ENCODE measurements around the gene COL6A2. TPM values are rescaled to one million over a fixed set of nuclear protein-coding genes. Genes with fewer than 3 reads are reported as not detected.
"Not testable (repeated sequence)": the region's sequence is repeated elsewhere in the genome, so short reads cannot be mapped to it uniquely, and the experiment has no call there.

Gene COL6A2
- polyA plus RNA-seq, 3 donors, result 171 to 264 (median 225) TPM

- no peak for DNase-seq
These were observed 5.7 kb upstream of the COL6A2 start for GRCh38 chr21:46092026-46092764.

DNA sequence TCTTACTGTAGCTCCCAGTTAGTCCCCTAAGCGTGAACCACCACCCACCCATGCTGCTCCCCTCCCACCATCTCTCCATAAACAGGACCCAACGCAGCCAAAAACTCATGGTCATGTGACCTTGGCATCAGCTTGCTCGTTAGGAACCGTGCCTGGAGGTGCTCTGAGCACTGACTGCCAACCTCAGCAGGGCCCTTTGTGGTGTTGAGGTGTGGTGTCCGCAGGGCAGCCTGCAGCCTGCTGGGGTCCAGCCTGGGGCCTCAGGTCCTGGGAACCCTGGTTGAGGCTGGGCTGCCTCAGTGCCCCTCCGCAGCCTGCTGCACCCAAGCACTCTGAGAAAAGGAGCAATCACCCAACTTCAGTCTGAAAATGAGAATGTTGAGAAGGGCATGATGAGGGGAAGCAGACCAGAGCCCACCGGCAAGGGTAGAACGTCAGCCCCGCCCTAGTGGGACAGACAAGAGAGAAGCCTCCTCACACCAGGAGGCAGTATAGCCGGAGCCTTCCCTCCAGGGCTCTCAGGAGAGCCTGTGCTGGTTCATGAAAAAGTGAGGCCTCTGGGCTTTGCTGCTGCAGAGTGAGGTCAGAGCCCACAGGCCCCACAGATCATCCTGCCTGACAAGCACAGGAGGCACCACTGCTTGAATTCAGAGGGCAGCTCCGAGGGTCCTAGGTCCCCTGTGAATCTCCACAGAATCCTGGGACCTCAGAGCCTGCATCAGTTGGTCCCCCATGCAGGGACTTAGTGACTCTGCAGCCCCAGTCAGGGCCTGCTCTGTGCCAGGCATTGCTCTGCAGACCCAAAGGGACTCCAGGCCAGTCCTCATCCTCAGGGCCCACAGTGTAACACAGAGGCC lies 4.9 kb upstream of the COL6A2 start:
- DNase-seq, result no peak

- no peak for DNase-seq
These were observed 4.1 kb upstream of the COL6A2 start for GRCh38 chr21:46093668-46094400.

- DNase-seq, result no peak
These were observed 3.4 kb upstream of the COL6A2 start for GRCh38 chr21:46094401-46095082.

- DNase-seq, result no peak
These were observed 2.7 kb upstream of the COL6A2 start for GRCh38 chr21:46095083-46095719.

DNA sequence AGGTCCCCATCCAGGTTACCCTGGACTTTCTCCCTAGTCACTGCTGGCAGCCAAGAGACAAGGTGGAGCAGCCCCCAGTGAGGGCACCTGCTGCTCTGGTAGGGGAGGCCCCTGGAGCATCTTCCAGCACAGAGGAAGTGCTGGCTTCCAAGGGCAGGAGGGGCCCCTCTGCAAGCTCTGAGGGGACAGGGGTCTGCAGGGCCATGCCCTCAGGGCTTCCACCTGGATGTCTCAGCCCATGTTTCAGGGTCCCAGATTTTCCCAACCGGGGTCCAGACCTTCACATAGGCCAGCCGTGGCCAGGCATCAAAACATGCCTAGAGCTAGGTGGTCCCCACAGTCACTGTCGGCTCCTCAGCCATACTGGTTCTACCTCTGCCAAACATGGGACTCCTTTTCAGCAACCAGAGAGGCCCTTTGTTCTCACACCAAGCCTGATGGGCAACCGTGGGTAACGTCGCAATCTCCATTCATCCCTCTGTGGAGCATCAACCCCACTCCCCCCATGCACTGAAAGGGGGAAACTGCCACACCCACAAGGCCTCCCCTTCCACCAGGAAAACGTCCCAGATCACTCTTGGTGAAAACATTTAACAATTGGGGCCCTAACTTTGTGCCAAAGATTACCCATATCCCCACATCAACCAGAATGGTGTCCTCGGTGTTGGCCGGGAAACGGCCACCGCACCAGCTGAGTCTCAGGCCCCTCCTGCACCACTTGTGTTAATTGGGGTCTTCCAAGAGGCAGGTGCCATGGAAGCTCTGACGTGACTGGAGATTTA lies 1.9 kb upstream of the COL6A2 start:
- DNase-seq, result no peak

GRCh38 chr21:46096596-46097335 lies 1.1 kb upstream of the COL6A2 start:
- DNase-seq, result no peak

GRCh38 chr21:46098303-46099141 lies 610 bp downstream of the COL6A2 start:
- DNase-seq, result no peak

GRCh38 chr21:46099476-46099875 lies 1.6 kb downstream of the COL6A2 start:
- DNase-seq, result no peak

GRCh38 chr21:46100020-46100419 lies 2.1 kb downstream of the COL6A2 start:
- no peak for DNase-seq

DNA sequence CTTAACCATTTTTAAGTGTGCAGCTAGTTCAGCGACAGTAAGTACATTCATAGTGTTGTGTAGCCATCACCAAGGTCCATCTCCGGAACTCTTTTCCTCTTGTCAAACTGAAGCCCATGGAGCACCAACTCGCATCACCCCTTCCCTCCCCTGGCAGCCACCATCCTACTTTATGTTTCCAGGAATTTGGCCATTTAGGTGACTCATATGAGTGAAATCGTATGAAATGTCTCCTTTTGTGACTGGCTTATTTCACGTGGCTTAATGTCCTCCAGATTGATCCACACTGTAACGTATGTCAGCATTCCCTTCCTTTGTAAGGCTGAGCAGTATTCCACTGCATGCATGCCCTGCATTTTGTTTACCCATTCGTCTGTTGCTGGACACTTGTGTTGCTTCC lies 2.5 kb downstream of the COL6A2 start:
- DNase-seq, result no peak

DNA sequence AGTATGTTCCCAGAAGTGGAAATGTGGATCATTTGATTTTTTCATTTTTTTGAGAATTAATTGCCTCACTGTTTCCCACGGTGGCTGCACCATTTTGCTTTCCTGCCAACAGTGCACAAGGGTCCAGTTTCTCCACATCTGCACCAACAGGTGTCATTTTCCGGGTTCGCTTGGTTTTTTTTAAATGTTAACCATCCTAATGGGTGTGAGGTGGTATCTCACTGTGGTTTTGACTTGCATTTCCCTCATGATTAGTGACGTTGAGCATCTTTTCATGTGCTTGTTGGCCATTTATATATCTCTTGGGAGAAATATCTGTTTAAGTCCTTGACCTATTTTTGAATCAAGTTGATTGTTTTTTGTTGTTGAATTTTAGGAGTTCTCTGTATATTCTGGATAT lies 3.0 kb downstream of the COL6A2 start:
- no peak for DNase-seq

GRCh38 chr21:46104104-46104503 lies 6.2 kb downstream of the COL6A2 start:
- no peak for DNase-seq

GRCh38 chr21:46107376-46107775 lies 9.5 kb downstream of the COL6A2 start:
- DNase-seq, result not testable (repeated sequence)

- no peak for DNase-seq
These were observed 11.0 kb downstream of the COL6A2 start for GRCh38 chr21:46108827-46109312.

DNA sequence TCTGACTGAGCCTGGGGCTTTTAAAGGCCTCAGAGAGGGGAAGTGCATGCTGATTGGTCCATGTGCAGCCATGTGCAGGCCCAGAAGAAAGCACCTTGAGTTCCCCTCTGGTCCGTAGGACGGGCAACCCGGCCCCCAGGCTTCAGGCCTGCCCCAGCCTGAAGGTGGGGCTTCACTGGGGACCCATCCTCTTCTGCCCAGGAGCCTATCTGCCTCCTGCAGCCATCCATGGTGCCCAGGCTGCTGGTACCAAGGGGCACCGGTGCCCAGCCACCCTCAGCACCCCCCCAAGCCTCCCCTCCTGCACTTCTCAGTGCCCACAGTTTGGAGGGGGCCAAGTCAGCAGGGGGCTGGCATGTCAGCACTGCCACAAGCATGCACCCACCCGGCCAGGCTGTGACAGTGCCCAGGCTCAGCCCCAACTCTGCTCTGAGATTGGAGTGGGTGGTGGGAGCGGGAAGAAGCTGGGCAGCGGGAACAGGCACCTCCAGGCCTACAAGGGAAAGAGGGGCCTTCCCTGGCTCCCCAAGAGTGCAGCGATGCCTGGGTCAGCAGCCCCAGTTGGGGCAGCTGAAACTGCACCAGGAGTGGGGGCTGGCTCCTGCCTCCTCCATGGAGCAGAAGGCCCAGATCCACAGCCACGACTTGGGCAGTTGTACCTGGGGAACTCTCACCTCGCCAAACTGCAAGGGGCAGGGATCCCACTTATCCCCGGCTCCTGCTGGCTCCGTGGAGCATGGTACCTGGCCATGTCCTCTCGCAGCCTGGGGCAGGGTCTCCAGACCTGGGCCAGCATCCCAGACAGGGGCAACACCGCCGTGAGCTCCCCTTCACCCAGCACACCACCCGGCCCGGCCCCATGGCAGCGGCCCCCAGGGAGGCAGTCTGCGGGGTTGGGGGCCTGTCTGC lies 11.7 kb downstream of the COL6A2 start:
- DNase-seq, result no peak

DNA sequence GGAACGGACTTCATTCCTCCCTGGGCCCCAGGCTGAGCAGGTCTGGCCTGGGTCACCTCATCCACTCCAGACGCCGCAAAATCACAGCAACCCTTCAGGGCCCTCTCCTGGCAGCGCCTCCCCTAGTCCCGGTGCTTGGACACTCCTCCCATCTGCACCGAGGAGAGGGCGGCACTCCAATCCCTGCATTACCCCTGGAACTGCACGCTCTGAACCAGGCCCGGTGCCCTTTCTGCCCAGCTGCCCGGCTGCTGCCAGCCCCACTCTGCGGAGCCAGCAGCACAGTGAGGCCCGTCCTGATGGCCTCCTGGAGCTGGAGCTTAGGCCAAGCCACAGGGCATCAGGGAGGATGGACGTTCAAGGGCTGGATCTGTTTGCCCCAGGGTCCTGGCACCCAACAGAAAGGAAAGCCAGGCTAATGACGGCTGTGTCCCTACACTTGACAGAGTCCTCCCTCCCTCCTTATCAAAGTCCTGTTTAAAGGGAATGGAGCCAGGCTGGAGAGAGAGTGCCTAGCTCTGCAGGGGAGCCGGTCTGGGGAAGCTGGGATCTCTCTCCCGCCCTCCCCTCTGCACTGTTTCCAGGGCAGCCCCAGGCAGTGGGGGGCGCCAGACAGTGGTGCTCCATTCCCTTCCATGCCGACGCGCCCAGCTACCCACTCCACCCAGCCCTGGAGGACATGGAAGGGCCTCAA lies 12.7 kb downstream of the COL6A2 start:
- DNase-seq, result no peak

Data from renal pelvis (tissue), 4 donors.